Lower leg skin (tissue), 3 donors: ENCODE measurements around the gene ZBED3.

Source experiments
- POLR2A ChIP-seq, 2 donors: fragments of 450-650 bp; IDR thresholded peaks; one replicate each; pipeline ENCODE4 v1.6.1; 2016 to 2017; ENCODE audit warnings: antibody characterized with exemption in 2 of 2, mild to moderate bottlenecking in 1 of 2, moderate library complexity in 1 of 2
- TF ChIP-seq, protein P1 (sequence below), 3 donors: fragments of 450-650 bp; IDR thresholded peaks; one replicate each; pipeline ENCODE4 v1.5.1; 2016; ENCODE audit warnings: antibody characterized with exemption in 3 of 3, mild to moderate bottlenecking in 3 of 3, moderate library complexity in 2 of 3

DNA sequence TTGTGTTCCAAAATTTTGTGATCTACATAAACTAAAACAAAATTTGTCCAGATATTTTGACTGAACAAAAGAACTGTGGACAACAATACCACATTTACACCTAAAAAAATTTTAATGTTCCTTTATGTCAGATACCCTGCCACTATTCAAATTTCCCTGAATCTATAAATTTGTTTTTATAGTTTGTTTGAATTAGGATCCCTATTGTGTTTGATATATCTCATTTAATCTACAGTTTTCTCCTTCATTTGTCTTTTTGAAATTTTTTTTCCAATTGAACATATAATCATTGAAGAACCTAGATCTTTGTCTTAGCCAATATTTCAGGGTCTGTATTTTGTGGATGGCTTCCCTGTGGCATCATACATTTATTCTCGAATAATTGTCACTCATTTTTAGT, 51.1 kb downstream of the ZBED3 start:
- no peak for TF ChIP-seq POLR2A (IDR thresholded peaks at IDR 0.05)
- TF ChIP-seq, protein P1, sequence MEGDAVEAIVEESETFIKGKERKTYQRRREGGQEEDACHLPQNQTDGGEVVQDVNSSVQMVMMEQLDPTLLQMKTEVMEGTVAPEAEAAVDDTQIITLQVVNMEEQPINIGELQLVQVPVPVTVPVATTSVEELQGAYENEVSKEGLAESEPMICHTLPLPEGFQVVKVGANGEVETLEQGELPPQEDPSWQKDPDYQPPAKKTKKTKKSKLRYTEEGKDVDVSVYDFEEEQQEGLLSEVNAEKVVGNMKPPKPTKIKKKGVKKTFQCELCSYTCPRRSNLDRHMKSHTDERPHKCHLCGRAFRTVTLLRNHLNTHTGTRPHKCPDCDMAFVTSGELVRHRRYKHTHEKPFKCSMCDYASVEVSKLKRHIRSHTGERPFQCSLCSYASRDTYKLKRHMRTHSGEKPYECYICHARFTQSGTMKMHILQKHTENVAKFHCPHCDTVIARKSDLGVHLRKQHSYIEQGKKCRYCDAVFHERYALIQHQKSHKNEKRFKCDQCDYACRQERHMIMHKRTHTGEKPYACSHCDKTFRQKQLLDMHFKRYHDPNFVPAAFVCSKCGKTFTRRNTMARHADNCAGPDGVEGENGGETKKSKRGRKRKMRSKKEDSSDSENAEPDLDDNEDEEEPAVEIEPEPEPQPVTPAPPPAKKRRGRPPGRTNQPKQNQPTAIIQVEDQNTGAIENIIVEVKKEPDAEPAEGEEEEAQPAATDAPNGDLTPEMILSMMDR (IDR thresholded peaks at IDR 0.05): no peak
